MM.1S (cell line): ENCODE data around the gene TMEM79.

Experiments used
- DNase-seq: peaks from one replicate; pipeline ENCODE4 v3.0.0-alpha.2; 2015
- H2AFZ ChIP-seq: fragments of 300-600 bp; sonication (generic); 2 replicates; pipeline ENCODE4 v1.6.0; 2016; ENCODE audit warnings: antibody characterized with exemption, low read length
- H3F3A ChIP-seq: fragments of 300-600 bp; sonication (generic); 2 replicates; pipeline ENCODE4 v1.6.1; 2016; ENCODE audit warnings: mild to moderate bottlenecking, antibody characterized with exemption, low read length, moderate library complexity, mixed read lengths; ENCODE audit not compliant: insufficient read depth
- H3K27ac ChIP-seq: fragments of 300-600 bp; sonication (generic); 2 replicates; pipeline ENCODE4 v1.5.1; 2016; ENCODE audit warnings: mild to moderate bottlenecking, low read length
- H3K27me3 ChIP-seq: fragments of 300-600 bp; sonication (generic); replicated peaks from 2 replicates; pipeline ENCODE4 v1.6.0; 2016; ENCODE audit warnings: low read length; ENCODE audit not compliant: insufficient read depth
- H3K36me3 ChIP-seq: fragments of 300-600 bp; sonication (generic); replicated peaks from 2 replicates; pipeline ENCODE4 v1.6.1; 2016; ENCODE audit warnings: mild to moderate bottlenecking, low read length, mixed read lengths; ENCODE audit not compliant: insufficient read depth
- H3K4me1 ChIP-seq: fragments of 300-600 bp; sonication (generic); 2 replicates; pipeline ENCODE4 v1.6.1; 2016; ENCODE audit warnings: low read length, mixed read lengths
- H3K4me2 ChIP-seq: fragments of 300-600 bp; sonication (generic); 2 replicates; pipeline ENCODE4 v1.6.0; 2016; ENCODE audit warnings: low read depth, low read length
- H3K4me3 ChIP-seq: fragments of 300-600 bp; sonication (generic); 2 replicates; pipeline ENCODE4 v1.5.1; 2016; ENCODE audit warnings: low read length, mixed read lengths
- H3K79me2 ChIP-seq: fragments of 300-600 bp; sonication (generic); 2 replicates; pipeline ENCODE4 v1.6.1; 2016; ENCODE audit warnings: mixed run types, low read length, mixed read lengths
- H3K9ac ChIP-seq: fragments of 300-600 bp; sonication (generic); 2 replicates; pipeline ENCODE4 v1.6.1; 2016; ENCODE audit warnings: low read length, mixed read lengths
- H3K9me2 ChIP-seq: fragments of 300-600 bp; sonication (generic); replicated peaks from 2 replicates; pipeline ENCODE4 v1.6.1; 2016; ENCODE audit warnings: mild to moderate bottlenecking, low read length, mixed read lengths; ENCODE audit not compliant: insufficient read depth
- H3K9me3 ChIP-seq: fragments of 300-600 bp; sonication (generic); replicated peaks from 2 replicates; pipeline ENCODE4 v1.6.1; 2016; ENCODE audit warnings: mild to moderate bottlenecking, low read length, mixed read lengths; ENCODE audit not compliant: insufficient read depth
- H4K20me1 ChIP-seq: fragments of 300-600 bp; sonication (generic); 2 replicates; pipeline ENCODE4 v1.6.1; 2016; ENCODE audit warnings: mild to moderate bottlenecking, low read length, moderate library complexity, mixed read lengths; ENCODE audit not compliant: insufficient read depth
- CTCF ChIP-seq: fragments of 300-600 bp; sonication (generic); IDR thresholded peaks from 2 replicates; pipeline ENCODE4 v1.5.1; 2016; ENCODE audit warnings: antibody characterized with exemption, low read length, mixed read lengths
- EZH2 ChIP-seq: fragments of 300-600 bp; sonication (generic); optimal IDR thresholded peaks from 2 replicates; pipeline ENCODE3; 2017; ENCODE audit warnings: low read depth, mild to moderate bottlenecking, antibody characterized with exemption, low read length, mixed read lengths
- EZH2phosphoT487 ChIP-seq: fragments of 300-600 bp; sonication (generic); IDR thresholded peaks from 2 replicates; pipeline ENCODE4 v1.6.1; 2018; ENCODE audit warnings: antibody characterized with exemption, low read length

Gene TMEM79

GRCh38 chr1:156246241-156246780, 37.8 kb upstream of the TMEM79 start:
- no peak overlapping the region for H3K27ac ChIP-seq
- H3K27me3 ChIP-seq = no peaks in the 10 kb centered on the region
- peaks cover 20% of the 10 kb centered on the region; the same call in 1 of the 2 replicates for H3F3A ChIP-seq
- no peak overlapping the region; the same call in 1 of the 2 replicates for H3K4me3 ChIP-seq
- H3K36me3 ChIP-seq = 0 out of 2 replicates have a peak, but pooled peaks cover 5% of the 10 kb centered on the region
- H4K20me1 ChIP-seq = no peaks in the 10 kb centered on the region
- TF ChIP-seq EZH2phosphoT487 (no peak), EZH2 (no peak), CTCF (no peak)
- no peak for DNase-seq
- H3K9ac ChIP-seq = no peak overlapping the region
- H2AFZ ChIP-seq = peak overlapping the region; percentile 12; the same call in 1 of the 2 replicates
- H3K4me1 ChIP-seq = peaks cover 7% of the 10 kb centered on the region; the same call in 1 of the 2 replicates
- no peaks in the 10 kb centered on the region for H3K9me3 ChIP-seq
- no peaks in the 10 kb centered on the region for H3K9me2 ChIP-seq
- no peaks in the 10 kb centered on the region for H3K79me2 ChIP-seq
- H3K4me2 ChIP-seq = peak overlapping the region; percentile 57; the same call in 1 of the 2 replicates

GRCh38 chr1:156246781-156247459, 37.2 kb upstream of the TMEM79 start:
- DNase-seq = no peak
- H3K9ac ChIP-seq = no peak overlapping the region
- H3F3A ChIP-seq = peaks cover 20% of the 10 kb centered on the region; the same call in 1 of the 2 replicates
- no peak overlapping the region for H3K27ac ChIP-seq
- H3K4me3 ChIP-seq = no peak overlapping the region
- no peaks in the 10 kb centered on the region for H3K27me3 ChIP-seq
- 0 out of 2 replicates have a peak, but pooled peaks cover 10% of the 10 kb centered on the region for H3K36me3 ChIP-seq
- H3K9me2 ChIP-seq = no peaks in the 10 kb centered on the region
- TF ChIP-seq EZH2 (no peak), CTCF (no peak), EZH2phosphoT487 (no peak)
- no peaks in the 10 kb centered on the region for H3K9me3 ChIP-seq
- H2AFZ ChIP-seq = no peak overlapping the region
- peaks cover 7% of the 10 kb centered on the region; the same call in 1 of the 2 replicates for H3K4me1 ChIP-seq
- no peaks in the 10 kb centered on the region for H3K79me2 ChIP-seq
- no peak overlapping the region for H3K4me2 ChIP-seq
- H4K20me1 ChIP-seq = no peaks in the 10 kb centered on the region

GRCh38 chr1:156247460-156248322, 36.4 kb upstream of the TMEM79 start, which contains the start of gene PAQR6:
Gene PAQR6, minus strand, starts transcription at chr1:156248056. Its CDS starts 1,325 bp downstream, at chr1:156246731.
- H3K27me3 ChIP-seq = no peaks in the 10 kb centered on the region
- H3K4me2 ChIP-seq = no peak within 1 kb of the TSS
- H2AFZ ChIP-seq = no peak within 1 kb of the TSS
- no peak within 1 kb of the TSS for H3K4me3 ChIP-seq
- TF ChIP-seq CTCF = no peak
- H3K9me2 ChIP-seq = no peaks in the 10 kb centered on the region
- H3K79me2 ChIP-seq = no peaks in the 10 kb centered on the region
- no peak for DNase-seq
- no peaks in the 10 kb centered on the region for H4K20me1 ChIP-seq
- H3K9ac ChIP-seq = no peak within 1 kb of the TSS
- no peaks in the 10 kb centered on the region for H3K9me3 ChIP-seq
- H3K36me3 ChIP-seq = peaks cover 17% of the 10 kb centered on the region; the same call in 1 of the 2 replicates
- H3K27ac ChIP-seq = no peak within 1 kb of the TSS
- peaks cover 7% of the 10 kb centered on the region; the same call in 1 of the 2 replicates for H3K4me1 ChIP-seq
- H3F3A ChIP-seq = peaks cover 20% of the 10 kb centered on the region
